ENCODE data around the gene SPATA2L. TPM values are rescaled to one million over a fixed set of nuclear protein-coding genes. Genes with fewer than 3 reads are reported as not detected.
A peak's percentile ranks its signal among the peaks of the same experiment; 100 is the strongest.

The SPATA2L gene
- total and polyA plus RNA-seq, 2 of the 8 experiments (the other 6 are each of a cell fraction or from before 2014, with no cell fraction given), result 9.3 to 12.5 TPM

DNA sequence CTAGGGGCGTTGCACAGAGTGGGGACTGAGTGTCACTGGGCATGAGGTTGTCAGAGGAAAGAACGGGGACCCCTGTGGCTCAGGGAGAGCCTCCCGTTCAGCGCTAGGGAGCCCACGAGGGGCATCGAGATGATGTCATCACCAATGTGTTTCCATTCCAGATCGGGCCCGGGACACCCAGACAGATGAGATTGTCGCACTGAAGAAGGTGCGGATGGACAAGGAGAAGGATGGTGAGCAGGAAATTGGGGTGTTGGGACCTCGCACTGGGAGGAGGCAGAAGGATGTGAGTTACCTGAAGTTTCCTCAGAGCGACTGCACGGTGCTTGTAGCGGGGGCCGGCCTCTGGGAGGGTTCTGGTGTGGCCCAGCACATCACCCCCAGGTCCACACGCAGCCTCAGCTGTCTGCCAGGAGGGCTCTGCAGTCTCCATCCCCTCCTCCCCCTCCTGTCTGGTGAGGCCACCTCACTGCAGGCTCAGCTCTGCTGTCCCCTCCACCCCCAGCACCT is 11.1 kb downstream of the SPATA2L start:
- Histone ChIP-seq H3K4me2 (ENCODE audit: insufficient read depth in 1 of 2, low read depth in 2 of 2, low read length in 2 of 2) (no peak overlapping the region), H4K8ac (ENCODE audit: extremely low read depth, insufficient read depth, low read length) (no peak overlapping the region), H3K18ac (ENCODE audit: extremely low read depth, low read length) (no peak overlapping the region), H3K36me3 (ENCODE audit: control insufficient read depth in 2 of 4, insufficient read depth in 4 of 4, low read length in 3 of 4) (peaks cover 3 to 28% (median 19%) of the 10 kb centered on the region in 4 experiments; a peak in 7 of 8 replicates), H3K23ac (ENCODE audit: insufficient read length) (no peak overlapping the region), H2BK120ac (replicated peaks; ENCODE audit: low read depth, low read length) (no peak overlapping the region), H2AFZ (ENCODE audit: low read length) (no peak overlapping the region), H3K9ac (replicated peaks in 1 of 4; ENCODE audit: extremely low read depth in 1 of 4, low read depth in 3 of 4, low read length in 3 of 4) (no peak overlapping the region), H2AK5ac (ENCODE audit: low read depth, low read length) (no peak overlapping the region), H3K27ac (ENCODE audit: low read depth, low read length) (0 out of 2 replicates have a peak overlapping the region, but pooled peaks have one; percentile 26), H2BK15ac (ENCODE audit: low read length) (no peak overlapping the region), H3K4ac (replicated peaks; ENCODE audit: insufficient read length, low read depth, low read length) (no peak overlapping the region), H3K14ac (ENCODE audit: insufficient read length) (no peak overlapping the region), H3K9me3 (ENCODE audit: insufficient read depth in 2 of 2, low read depth in 1 of 2, low read length in 1 of 2) (peaks cover 5% of the 10 kb centered on the region in 2 experiments; a peak in 3 of 4 replicates), H3K4me3 (ENCODE audit: extremely low read depth in 1 of 4, insufficient read depth in 2 of 4, low read depth in 3 of 4, low read length in 4 of 4) (no peak overlapping the region), H2BK20ac (ENCODE audit: low read length) (no peak overlapping the region), H3K4me1 (replicated peaks in 1 of 4; ENCODE audit: control insufficient read depth in 3 of 4, insufficient read depth in 4 of 4, low read length in 3 of 4) (peaks cover 0 to 7% (median 2%) of the 10 kb centered on the region in 4 experiments; a peak in 4 of 7 replicates), H3K79me2 (ENCODE audit: control insufficient read depth in 1 of 2, insufficient read depth in 2 of 2, low read length in 2 of 2) (peaks cover 0 to 11% of the 10 kb centered on the region in 2 experiments; a peak in 1 of 4 replicates), H3K23me2 (ENCODE audit: low read depth, low read length) (peaks cover 6% of the 10 kb centered on the region; the same call in 1 of the 2 replicates), H3K79me1 (ENCODE audit: low read depth, low read length) (peaks cover 11% of the 10 kb centered on the region), H3K27me3 (replicated peaks in 1 of 4; ENCODE audit: control insufficient read depth in 3 of 4, extremely low read depth in 1 of 4, insufficient read depth in 3 of 4, low read length in 3 of 4) (no peaks in the 10 kb centered on the region), H4K20me1 (replicated peaks in 1 of 2; ENCODE audit: control insufficient read depth in 1 of 2, insufficient read depth in 2 of 2, low read length in 2 of 2) (peaks cover 0 to 20% of the 10 kb centered on the region in 2 experiments), H4K91ac (replicated peaks; ENCODE audit: insufficient read length, low read length) (no peak overlapping the region), H3K56ac (replicated peaks; ENCODE audit: insufficient read length, low read depth, low read length) (no peak overlapping the region), H2BK5ac (ENCODE audit: low read depth, low read length) (no peak overlapping the region), H4K5ac (ENCODE audit: insufficient read length, low read depth, low read length) (no peak overlapping the region), H2BK12ac (ENCODE audit: low read depth, low read length) (no peak overlapping the region)
- TF ChIP-seq GABPA (IDR thresholded peaks at IDR 0.05; ENCODE audit: borderline replicate concordance, insufficient read depth, low read length), result no peak
- TF ChIP-seq BACH1 (IDR thresholded peaks at IDR 0.05; ENCODE audit: low read length), result no peak
- TF ChIP-seq RFX5 (IDR thresholded peaks at IDR 0.05; ENCODE audit: borderline replicate concordance, low read depth, low read length), result no peak
- no peak for TF ChIP-seq TEAD4 (IDR thresholded peaks at IDR 0.05; ENCODE audit: low read depth, low read length)
- no peak for TF ChIP-seq JUND (IDR thresholded peaks at IDR 0.05; ENCODE audit: low read length)
- TF ChIP-seq JUN (IDR thresholded peaks at IDR 0.05; ENCODE audit: low read depth, low read length), result no peak
- TF ChIP-seq RNF2 (IDR thresholded peaks at IDR 0.05; ENCODE audit: borderline replicate concordance, low read depth, low read length, missing control alignments, poor library complexity, severe bottlenecking), result no peak
- DNase-seq (ENCODE audit: low read depth in 1 of 2, low spot score in 2 of 2) (no peak), FAIRE-seq (no peak)
- ChIA-PET CTCF (ENCODE audit: partially characterized antibody) (no interaction called here), POLR2A (ENCODE audit: partially characterized antibody) (interaction anchor here (1.0 to 4.8 kb wide), 3 partner anchors 9 to 58 kb away, joined by 3 to 59 read pairs (median 5); partner anchors contain the start of gene SPATA2L)
- WGBS, 2 experiments (ENCODE audit: extremely low coverage in 1 of 2, insufficient coverage in 1 of 2, insufficient read length in 1 of 2, insufficient replicate concordance in 2 of 2, low coverage in 1 of 2, low lambda C conversion rate in 2 of 2, missing lambda C conversion rate in 1 of 2), result 98% methylated on average over 16 of the region's 16 CpGs; no CpG with 5 or more reads in 1 of the 2 experiments

All from H1 (cell line).